SIG-M5 treated with dmso at 0.1 percent for 504 hours (cell line): ENCODE measurements around the gene EIF3D.
A peak's percentile ranks its signal among the peaks of the same experiment; 100 is the strongest.

Experiments used
- DNase-seq: peaks from one replicate; lab custom pipeline; 2025; ENCODE audit not compliant: unreplicated experiment; lab: John Stamatoyannopoulos, UW

EIF3D gene

DNA sequence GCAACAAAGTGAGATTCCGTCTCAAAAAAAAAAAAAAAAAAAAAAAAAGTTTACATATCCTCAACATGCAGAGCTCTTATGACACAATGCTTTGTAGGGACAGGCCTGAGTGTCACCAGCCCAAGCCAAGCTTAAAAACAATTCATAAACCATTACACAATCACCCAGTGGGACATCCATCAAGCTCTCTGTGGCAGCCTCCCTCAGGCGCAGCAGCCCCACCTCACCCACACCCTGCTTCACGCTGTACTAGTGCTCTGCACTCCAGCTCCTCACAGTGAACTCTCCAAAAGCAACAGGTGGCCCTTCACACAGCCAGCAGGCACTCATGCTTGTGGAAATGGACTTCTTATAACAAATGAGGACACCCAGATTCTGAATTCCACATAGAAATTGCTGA, 18.6 kb downstream of the EIF3D start:
- DNase-seq: peak; percentile 35

DNA sequence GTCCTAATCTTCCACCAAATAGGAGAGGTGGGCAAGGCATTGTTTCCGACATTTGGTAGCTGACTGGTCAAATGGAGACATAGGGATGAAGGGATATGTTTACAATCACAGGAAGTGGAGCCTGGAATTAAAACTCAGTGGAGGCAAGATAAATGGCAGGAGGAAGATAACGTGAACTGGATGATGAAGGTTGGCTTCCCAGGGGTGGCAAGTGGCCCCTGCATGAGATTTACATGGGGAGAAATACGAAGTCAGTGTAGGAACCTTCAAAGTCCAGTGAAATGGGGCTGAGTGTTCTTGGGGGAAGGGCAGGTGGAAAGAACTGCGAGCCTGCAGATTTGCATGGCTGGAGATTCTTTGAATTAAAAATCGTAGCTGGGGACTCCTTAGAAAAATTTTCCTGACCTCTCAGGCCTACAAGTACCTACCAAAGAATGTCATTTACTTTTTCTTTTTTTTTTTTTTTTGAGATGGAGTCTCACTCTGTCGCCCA, 21.4 kb downstream of the EIF3D start:
- DNase-seq: no peak

DNA sequence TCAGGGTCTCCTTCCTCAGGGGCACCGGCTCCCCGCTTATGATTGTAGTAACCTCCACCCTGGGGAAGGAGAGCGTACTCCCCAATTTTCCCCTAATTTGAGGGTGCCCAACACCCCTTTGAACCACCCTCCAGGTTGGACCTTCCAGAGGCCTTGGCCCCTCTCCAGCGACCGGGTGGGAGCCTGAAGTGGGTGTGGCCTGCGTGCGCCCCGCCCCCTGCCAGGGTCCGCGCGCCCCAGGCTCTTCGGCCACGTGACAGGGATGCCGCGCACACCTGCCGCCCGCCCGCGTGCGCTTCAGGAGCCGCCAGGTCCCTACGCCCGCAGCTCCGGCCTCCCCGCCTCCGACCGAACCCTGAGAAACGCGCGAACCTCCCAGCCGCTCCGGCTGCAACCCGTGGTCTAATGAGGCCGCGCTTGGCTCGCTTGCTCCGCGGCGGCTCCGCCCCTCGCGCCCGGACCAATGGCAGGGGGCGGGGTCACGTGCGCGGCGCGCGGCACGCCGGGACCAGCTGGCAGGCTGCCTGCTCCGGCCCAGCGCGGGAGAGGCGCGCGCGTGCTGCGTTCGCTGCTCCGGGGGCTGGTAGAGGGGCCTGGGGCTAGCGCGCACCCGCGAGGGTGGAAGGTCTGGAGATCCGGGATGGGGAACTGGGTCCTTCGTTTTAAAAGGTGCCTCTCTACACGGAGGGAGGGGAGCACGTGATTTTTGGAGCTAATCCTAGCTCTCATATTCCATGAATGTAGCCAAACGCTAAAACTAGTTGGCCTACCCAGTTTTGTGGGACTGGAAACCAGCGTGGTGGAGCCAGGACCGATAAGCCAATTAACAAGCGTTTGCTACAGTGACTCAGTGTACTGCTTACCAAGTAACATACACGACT, 22.1 kb downstream of the EIF3D start, which contains the start of gene FOXRED2:
Gene FOXRED2, minus strand, starts transcription at position 404 of the 881 bp plus-strand sequence. CDS start 618 bp downstream, outside the sequence.
- peak; percentile 62 for DNase-seq

DNA sequence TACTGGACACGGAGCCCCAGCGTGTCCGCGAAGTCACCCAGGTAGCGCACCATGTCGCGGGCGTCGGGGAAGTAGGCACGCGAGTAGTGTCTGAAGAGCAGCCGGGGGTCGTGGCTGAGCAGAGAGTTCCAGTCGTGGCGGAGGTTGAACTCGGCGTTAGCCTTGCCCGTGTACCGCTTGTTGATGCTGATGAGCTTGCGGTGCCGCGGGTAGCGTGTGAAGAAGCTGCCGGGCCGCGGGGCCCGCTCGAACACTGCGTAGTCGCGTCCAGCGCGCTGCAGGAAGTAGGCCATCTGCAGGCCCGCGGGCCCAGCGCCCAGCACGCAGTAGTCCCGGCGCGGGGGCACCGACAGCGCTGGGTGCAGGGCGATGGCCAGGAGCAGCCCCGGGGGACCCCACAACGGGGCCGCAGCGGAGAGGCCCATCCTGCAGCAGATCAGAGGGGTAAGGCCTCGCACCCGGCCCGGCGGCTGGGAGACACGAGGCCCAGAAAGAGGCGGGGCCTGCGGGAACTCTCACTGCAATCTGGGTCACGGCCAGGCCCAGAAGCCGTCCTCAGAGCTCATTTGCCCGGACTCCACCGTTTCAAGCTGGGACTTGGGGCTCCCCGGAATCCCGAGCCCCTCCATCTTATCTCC, 22.8 kb downstream of the EIF3D start:
- DNase-seq: no peak

DNA sequence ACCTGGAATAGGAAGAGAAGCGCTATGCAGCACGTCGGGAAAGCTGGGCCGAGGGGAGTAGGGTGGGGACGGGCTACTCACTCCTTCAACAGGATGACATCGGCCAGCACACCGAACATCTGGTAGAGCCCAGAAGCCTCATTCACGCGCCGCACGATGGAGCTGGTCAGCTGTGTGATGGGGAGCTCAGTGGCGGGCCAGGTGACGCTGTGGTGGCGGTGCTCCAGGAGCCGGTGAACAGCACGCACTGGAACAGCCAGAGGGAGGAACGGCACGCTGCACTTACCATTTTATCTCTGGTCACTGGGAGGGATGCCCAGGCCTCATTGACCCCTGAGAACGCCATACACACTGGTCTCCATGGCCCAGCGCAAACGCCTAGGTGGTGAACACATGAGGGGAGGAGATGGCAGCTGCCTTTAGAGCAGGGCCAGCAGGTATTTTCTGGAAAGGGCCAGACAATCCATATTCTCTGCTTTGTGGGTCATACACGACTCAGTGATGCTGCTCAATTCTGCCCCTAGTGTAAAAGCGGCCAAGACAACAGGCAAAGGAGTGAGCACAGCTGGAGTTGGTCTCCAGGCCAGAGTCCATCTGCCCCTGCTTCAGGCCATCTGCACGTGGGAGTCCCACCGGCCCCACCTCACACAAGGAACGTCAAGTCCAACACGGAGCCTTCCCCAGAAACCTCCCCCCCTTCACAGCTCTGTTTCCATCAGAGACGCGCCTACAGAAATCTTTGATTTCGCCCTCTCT, 30.9 kb downstream of the EIF3D start:
- DNase-seq: no peak

DNA sequence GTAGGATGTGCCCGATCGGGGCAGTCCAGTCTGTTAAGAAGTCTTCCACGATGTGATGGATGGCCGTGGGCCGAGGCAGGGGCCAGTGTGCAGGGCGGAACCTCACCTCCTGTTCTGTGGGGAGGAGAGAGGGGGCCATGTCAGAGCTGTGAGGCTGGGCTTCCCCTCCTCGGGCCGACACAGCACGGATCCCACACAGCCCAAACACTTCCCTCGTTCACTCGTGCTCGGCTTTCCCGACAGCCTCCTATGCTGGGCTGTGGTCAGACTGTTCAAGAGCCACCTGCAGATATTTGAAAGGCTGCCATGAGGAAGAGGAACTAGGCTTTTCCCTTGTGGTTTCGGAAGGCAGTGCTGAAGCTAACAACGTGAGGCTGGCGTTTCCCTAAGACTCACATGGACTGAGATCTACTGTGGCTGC, 35.3 kb downstream of the EIF3D start:
- DNase-seq: peak; percentile 91

DNA sequence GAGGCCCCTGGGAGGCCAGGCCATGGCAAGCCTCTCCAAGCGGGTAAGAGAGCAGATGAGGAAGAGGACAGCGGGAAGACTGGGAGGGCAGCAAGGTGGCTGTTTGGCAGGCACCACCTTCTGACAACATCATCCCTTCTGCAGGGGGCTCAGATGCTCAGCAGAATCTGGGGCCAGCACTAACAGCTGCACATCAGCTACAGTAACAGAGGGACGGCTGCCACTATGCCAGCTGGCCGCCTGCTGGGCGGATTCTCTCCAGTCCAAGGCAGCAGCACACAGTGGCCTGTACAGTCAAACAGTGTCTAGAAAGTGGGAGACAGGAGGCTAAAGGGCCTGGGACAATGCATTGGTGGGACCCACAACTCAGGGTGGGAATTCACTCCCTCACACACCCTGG, 36.9 kb downstream of the EIF3D start:
- DNase-seq: no peak

DNA sequence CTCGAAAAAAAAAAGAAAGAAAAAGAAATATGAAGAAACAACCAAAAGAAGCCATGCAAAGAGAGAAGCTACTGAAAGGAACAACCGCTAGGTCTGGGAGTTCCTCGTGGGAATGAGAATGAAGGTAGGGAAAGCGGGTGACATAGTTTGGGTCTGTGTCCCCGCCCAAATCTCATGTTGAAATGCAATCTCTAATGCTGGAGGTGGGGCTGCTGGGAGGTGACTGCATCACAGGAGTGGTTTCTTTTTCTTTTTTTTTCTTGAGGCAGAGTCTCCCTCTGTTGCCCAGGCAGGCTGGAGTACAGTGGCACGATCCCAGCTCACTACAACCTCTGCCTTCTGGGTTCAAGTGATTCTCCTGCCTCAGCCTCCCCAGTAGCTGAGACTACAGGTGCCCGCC, 37.8 kb downstream of the EIF3D start:
- no peak for DNase-seq

DNA sequence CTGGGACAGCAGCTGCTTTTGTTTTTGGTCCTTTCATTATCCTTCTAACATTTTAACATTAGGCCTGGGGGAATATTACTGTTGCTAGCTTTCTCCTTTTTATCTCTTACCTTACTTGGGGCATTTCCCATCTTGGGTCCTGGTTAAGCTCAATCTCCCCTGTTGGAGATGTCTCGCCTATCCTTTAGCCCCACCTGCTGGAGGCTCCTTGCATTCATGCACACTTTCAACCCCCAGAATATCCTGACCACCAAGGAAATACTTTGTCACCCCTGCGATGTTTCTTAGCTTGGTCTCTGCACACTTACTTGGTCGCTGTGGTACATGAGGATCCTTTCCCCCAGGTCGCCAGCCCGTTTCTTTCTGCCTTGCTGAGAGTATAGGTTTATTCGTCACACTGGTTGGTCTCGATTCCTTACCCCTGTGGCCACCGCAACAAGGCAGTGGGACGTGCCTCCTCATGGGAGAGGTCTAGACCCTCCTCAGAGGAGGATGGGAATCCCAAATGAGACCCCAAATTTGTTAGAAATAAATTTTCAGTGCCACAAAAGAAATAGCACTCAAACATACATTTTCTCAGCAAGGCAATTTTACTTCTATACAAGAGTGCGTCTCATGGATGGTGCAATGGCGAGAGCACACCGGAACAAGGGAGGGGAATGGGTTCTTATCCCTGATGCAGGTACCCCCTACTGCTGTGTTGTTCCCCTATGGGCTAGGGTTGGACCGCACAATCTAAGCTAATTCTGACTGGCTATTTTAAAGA, 42.2 kb downstream of the EIF3D start:
- DNase-seq: peak; percentile 12

DNA sequence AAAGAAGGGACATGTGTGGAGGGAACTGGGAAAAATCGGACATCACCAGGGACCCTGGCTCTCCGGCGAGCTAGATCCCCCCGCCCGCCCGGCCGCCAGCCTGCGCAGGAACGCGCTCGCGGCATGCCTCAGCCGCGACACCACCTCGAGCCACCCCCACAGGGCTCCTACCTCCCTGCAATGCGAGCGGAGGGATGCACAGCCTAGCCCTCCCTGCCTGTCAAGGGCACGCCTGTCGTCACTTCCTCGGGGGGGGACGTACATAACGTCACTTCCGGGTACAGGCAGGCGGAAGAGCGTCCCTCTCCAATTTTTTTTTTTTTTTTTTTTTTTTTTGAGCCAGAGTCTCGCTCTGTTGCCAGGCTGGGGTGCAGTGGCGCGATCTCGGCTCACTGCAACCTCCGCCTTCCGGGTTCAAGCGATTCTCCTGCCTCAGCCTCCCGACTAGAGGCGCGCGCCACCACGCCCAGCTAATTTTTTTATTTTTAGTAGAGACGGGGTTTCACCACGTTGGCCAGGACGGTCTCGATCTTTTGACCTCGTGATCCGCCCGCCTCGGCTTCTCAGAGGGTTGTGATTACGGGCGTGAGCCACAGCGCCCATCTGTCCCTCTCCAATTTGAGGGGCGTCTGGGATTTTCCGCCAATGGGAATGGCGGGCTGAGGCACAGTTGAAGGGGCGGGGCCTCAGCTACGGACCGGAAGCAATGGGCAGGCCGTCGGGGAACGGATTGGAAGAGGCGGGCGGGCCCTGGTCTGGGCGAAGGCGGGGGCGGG, 47.4 kb downstream of the EIF3D start, which contains the start of gene TXN2:
Gene TXN2, minus strand, starts transcription at position 248 of the 776 bp plus-strand sequence. CDS start 803 bp downstream, outside the sequence.
- DNase-seq: peak; percentile 94

DNA sequence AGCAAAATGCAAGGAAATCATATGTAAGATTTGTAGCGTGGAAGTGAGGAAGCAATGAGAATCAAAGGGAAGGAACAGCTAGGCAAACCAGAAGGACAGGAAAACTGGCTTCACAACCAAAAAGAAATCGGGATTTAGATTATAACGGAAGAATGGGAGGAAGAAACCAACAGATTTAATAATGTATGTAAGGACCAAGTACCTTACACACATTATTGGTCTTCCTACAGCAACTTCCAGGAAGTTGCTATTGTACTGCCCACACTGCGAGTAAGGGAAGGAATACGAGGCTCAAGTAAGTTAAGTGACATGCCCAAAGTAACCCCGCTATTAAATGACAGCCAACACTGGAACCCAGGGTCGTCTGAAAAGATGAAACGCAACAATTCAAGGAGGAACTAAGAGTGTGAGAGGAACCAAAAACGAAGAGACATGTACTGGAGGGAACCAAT, 48.0 kb downstream of the EIF3D start:
- DNase-seq: no peak

DNA sequence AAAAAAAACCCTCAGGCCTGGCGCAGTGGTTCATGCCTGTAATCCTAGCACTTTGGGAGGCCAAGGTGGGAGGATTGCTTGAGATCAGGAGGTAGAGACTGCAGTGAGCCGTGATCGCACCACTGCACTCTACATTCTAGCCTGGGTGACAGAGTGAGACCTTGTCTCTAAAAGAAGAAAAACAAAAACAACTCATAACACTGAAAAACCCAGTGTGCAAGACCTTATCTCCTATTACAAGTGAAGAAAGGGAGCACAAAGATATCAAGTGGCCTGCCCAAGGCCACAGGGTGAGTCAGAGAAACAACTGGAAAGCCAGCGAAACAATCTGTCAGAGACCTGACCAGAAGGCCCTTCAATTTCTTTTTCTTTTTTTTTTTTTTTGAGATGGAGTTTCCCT, 50.0 kb downstream of the EIF3D start:
- DNase-seq: no peak

DNA sequence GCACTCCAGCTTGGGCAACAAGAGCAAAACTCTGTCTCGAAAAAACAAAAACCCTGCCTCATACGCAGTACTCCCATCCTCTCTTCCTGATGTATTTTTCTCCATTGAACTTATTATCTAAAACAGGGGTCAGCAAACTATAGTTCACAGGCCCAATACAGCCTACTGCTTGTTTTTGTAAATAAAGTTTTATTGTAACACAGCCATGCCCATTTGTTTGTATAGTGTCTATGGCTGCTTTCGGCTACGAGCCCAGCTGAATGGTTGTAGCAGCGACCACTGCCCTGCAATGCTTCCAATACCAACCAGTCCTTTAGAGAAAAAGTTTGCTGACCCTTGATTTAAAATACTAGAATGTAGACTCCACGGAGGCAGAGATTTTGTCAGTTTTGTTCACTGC, 53.6 kb downstream of the EIF3D start:
- no peak for DNase-seq

DNA sequence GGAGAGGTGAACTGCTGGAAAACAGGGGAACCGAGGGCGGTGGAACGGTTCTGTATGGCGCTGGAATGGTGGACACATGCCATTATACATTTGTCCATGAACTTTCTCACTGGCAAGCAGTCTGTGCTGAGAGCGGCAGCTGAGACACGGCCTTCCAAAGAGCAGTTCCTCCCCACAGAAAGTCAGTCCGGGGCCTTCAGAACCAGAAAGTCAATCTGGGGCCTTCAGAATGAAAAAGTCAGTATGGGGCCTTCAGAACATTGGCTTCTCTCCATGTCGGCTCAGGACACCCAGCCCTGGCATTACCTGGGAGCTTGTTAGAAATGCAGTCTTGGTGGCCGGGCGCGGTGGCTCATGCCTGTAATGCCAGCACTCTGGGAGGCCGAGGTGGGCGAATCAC, 56.3 kb downstream of the EIF3D start:
- no peak for DNase-seq

DNA sequence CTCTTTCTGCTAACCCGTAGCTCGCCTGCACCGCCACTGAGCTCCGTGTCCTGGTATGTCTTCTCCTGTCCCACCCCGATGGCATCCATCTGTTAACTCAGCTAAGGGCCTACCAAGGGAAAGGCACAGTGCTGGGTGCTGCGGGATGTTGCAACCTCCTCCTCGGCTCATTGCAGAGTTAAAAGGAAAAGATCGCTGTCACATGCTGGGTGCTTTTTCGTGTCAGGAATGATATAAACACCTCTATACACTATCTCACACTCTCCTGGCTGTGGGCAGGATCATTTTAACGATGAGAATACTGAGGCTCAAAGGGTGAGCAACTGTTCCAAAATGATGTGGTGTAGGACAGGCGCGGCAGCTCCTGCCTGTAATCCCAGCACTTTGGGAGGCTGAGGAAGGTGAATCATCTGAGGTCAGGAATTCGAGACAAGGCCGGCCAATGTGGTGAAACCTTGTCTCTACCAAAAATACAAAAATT, 57.6 kb downstream of the EIF3D start:
- DNase-seq: no peak

DNA sequence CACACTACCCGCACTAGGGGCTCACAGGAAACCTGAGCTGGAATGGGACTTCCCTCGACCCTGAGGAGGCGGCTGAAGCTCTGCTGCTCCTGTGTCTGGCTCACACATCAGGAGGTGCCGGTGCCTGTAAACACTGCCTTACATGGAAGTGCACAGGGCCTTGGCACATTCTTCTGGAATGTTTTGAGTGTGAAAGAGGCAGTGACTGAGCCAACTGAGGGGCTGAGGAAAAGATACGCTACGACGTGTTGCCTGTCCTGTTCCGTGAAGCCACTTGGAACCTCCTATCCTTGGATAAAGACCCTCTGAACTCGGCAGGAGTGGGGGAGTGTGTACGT, 58.0 kb downstream of the EIF3D start:
- DNase-seq: no peak

DNA sequence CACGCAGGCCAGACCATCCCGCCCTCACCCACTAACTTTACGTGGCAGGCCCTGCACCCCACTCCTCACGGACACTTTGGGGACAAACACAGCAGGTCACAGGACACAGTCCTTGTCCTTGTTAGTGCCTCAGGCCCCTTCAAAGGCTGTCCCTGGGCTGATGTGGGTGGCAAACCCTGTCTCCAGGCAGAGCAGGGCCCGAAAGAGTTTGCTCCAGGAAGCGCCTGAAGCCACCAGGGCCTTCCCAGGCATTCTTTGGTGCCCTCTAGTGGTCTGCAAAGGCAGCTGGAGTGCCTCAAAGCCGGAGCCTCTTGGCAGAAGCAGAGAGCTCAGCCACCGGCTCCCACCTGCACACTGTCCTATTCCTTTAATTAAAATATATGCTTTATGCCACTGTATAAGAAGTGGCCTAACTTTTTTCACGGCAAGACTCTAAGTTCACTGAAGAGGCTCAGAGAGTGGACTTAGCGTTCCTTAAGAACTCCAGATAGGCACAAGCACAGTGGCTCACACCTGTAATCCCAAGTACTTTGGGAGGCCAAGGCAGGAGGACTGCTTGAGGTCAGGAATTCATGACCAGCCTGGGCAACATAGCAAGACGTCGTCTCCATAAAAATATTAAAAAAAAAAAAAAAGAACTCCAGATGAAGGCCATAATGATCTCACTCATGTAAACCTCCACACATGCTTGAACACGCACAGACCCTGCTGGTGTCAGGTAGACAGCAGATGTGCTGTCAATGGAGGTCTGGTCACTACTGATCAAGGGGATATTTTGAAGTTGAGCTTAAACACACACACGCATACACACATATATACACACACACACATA, 58.6 kb downstream of the EIF3D start:
- DNase-seq: peak; percentile 75

DNA sequence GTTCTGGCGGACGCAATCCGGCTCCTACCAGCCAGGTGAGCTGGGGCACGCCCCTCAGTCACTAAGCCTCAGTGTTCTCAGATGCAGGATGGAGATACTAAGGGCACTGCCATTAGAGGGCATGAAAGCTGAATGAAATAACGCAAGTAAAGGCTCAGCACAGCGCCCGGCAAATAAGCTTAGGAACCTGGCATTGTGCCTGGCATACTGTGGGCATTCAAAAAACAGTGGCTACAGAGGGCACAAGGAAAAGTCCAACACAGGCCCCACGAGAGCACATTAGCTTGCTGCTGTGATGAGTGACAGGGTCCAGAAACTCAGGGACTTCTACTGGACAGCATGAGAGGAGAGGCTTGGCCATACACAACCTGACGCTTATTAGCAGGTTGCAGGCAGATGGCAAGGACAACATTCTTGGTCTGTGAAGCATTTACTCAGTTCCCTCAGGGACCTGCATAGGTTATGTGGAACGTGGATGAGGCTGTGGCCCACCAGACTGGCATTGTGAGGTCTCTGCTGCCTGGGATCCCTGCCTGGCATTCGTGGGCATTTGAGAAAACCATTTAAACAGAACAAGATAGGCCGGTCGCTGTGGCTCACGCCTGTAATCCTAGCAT, 59.8 kb downstream of the EIF3D start:
- no peak for DNase-seq
